Glomerular endothelial cell (primary cell): ENCODE results near the gene QPCT. TPM values are rescaled to one million over a fixed set of nuclear protein-coding genes. Genes with fewer than 3 reads are reported as not detected.
A peak's percentile ranks its signal among the peaks of the same experiment; 100 is the strongest.
"Not testable (repeated sequence)": the region's sequence is repeated elsewhere in the genome, so short reads cannot be mapped to it uniquely, and the experiment has no call there.

Experiments used
- DNase-seq: peaks from one replicate; pipeline ENCODE4 v3.0.0-alpha.2; 2011; ENCODE audit warnings: low read depth, low spot score; ENCODE audit errors: extremely low read depth
- total RNA-seq: library from RNA; depleted of rRNA; stranded (reverse); fragments of >200 nt; gene quantifications from 2 replicates; pipeline ENCODE4 v1.2.3, GENCODE V29; 2015

QPCT gene
- total RNA-seq, 1 donor from 2014 or later: 28.8 TPM

GRCh38 chr2:37389395-37389794, 45.0 kb downstream of the QPCT start:
- no peak for DNase-seq

- peak; percentile 78 for DNase-seq
These were observed 45.7 kb downstream of the QPCT start for GRCh38 chr2:37389989-37390765.

DNA sequence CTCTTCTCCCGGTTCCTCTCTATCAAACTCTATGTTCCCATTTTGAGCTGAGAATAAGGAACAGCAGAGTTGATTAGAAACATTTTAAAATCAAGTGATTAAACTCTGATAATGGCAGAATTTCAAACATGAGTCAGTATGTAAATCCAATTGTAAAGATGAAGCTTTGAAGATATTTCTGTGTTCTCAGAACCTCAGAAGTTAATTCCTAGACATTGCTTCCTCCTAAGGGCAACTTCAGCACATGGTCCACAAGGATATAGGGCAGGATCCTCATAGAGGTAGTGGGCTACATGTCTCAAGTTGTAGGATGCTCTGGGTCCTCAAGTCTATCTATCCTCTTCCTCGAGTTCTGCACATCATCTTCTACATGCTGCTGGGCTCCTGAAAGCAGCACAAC, 46.3 kb downstream of the QPCT start:
- DNase-seq: no peak

DNA sequence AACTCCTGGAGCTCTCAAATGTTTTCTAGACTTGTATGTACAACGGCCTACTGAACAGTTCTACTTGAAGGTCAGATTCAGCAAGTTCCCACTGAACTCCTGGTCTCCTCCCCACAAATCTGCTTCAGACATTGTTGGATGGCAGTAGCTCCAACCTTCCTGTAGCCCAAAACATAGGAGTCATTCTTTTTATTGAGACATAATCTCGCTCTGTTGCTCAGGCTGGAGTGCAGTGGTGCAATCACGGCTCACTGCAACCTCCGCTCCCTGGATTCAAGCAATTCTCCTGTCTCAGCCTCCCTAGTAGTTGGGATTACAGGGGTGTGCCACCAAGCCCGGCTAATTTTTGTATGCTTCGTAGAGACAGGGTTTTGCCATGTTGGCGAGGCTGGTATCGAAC, 47.3 kb downstream of the QPCT start:
- no peak for DNase-seq

DNA sequence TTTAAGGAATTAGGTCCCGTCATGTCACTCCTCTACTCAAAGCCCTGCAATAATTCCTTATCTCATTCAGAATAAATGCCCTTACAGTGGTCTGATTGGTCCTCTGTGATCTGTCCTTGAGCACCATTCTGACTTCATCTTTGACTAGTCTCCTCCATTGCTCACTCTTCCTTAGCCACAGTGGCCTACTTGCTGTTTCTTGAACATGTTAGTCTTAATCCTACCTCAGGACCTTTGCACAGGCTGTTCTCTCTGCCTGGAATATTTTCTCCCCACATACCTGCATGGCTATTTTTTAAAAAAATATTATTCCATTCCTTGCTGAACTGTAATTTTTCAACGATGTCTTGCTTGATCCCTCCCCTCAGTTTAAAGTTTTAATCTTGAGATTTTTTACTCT, 48.0 kb downstream of the QPCT start:
- no peak for DNase-seq

DNA sequence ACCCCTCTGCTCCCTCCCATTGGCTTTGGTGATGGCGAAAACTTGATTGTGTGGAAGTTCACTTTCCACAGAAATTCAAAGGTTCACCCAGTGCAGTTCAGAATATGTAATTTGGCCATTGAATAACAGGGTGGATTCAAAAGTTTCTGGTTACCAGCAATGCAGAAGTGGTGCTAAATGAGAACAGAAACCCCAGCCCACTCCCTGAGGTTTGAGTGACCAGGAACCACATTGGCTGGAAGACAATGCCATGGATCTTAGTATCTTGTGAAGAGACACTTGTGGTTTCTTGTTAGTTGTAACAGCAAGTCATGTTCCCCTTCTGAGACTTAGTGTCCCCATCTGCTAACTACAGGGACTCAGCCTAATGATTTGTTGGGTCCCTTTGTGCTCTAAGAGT, 49.8 kb downstream of the QPCT start:
- DNase-seq: no peak

GRCh38 chr2:37394796-37395555, 50.5 kb downstream of the QPCT start:
- no peak for DNase-seq

GRCh38 chr2:37396890-37397565, 52.6 kb downstream of the QPCT start:
- no peak for DNase-seq

- no peak for DNase-seq
These were observed 54.6 kb downstream of the QPCT start for GRCh38 chr2:37398990-37399389.

DNA sequence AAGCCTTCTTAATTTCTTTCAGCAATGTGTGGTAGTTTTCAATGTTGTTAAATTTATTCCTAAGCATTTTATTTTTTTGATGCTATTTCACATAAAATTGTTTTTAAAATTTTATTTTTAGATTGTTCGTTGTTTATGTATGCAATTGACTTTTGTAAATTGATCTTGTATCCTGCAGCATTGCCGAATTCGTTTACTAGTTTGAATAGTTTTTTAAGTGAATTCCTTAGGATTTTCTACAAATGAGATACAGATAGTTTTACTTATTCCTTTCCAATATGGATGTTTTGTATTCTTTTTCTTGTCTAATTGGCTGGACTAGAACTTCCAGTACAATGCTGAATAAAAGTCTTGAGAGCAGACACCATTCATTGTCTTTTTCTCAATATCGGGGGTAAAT, 55.6 kb downstream of the QPCT start:
- no peak for DNase-seq

- no peak for DNase-seq
These were observed 58.2 kb downstream of the QPCT start for GRCh38 chr2:37402636-37403035.

DNA sequence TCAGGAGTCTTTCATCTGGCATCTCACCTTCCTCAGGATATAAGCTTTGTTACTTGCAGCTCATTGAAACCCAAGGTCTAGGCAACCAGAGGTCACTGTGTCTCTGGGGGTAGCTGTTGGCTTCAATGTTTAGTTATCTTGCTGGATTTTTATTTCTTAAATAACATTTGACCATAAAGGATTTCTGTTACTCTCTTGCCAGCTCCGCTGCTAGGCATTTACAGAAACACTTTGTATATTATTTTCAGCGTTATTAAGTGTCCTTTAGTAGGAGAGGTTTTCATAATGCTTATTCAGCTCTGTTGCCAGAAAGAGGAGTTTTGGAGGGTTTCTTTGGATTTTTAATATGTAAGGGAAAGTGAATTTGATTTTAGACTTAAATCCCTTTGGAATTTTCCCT, 61.4 kb downstream of the QPCT start:
- DNase-seq: no peak

- DNase-seq: no peak
These were observed 67.8 kb downstream of the QPCT start for GRCh38 chr2:37412231-37412630.

- DNase-seq: not testable (repeated sequence)
These were observed 69.6 kb downstream of the QPCT start for GRCh38 chr2:37413911-37414469.

DNA sequence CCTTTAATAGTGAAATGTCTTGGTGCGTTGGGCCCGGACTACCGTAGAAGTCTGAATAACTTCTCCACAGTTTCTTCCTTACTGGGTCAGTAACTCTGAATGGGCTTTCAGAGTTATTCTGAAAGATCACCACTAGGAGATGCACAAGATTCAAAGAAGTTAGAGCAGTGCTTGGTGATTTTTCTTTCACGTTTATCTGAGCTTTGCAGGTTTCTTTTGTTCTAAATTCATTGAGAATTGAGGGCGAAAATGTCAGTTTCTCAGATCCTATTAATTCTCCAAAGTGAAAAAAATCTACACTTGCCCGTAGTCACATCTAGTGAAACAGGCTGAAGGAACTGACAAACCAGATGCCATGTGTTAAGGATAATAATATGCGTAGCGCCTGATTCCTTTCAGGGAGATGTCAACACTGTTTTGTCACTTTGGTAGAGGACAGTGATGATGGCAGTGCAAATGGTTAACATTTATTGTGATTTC, 70.1 kb downstream of the QPCT start:
- DNase-seq: peak; percentile 77

- no peak for DNase-seq
These were observed 70.8 kb downstream of the QPCT start for GRCh38 chr2:37415128-37415820.

- DNase-seq: no peak
These were observed 72.9 kb downstream of the QPCT start for GRCh38 chr2:37417321-37417720.

GRCh38 chr2:37418956-37419355, 74.5 kb downstream of the QPCT start:
- DNase-seq: no peak

DNA sequence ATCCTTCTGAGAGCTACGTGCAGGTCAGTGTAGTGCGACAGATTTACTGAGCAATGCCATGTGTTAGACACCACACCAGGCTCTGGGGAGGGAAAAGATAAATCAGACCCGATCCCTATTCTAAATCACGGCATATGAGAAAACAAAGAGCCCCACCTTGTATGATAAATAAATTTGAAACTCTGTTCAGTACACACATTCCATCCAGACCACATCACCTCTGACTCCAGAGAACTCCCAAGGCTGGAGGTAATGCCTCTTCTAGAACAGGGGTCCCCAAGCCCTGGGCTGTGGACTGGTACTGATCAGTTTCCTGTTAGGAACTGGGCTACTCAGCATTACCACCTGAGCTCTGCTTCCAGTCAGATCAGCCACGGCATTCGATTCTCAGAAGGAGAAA, 77.3 kb downstream of the QPCT start:
- no peak for DNase-seq

DNA sequence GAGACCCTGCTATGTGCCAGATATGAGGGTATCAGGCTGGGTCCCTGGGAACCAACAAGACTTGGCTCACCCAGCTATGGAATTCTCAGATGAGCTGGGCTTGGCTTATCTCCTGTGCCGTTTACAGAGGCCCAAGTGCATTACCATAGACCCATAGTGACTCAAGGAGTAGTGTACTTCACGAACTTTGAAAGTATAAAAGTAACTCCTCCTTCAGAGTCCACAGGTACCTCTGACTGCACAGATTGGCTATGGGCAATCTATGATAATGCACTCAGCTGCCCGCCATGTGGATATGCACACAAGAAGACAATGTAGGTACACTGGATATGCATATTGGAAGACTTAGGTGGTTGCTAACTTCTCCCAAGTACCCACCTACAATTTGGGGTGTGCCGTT, 78.4 kb downstream of the QPCT start:
- no peak for DNase-seq
